HCT116 (cell line): ENCODE results near the gene PTPRCAP. TPM values are rescaled to one million over a fixed set of nuclear protein-coding genes. Genes with fewer than 3 reads are reported as not detected.

ENCODE experiments used
- ATAC-seq: fragments of 200-7000 bp; cut with Tn5 transposase; 2 replicates; pipeline ENCODE4 v1.9.1; 2020; ENCODE audit warnings: mild to moderate bottlenecking, moderate library complexity
- BruUV-seq: library from RNA; stranded (reverse); fragments of 400-500 nt; replicated peaks from 2 replicates; lab custom pipeline; 2021; lab: Mats Ljungman, UMichigan
- CTCF ChIA-PET: fragments of 300-600 bp; sonication (Branson Sonifier 250); formaldehyde crosslinking; loops from one replicate; lab custom pipeline; 2021; ENCODE audit warnings: antibody characterized with exemption; lab: Charles Lee
- POLR2A ChIA-PET: fragments of 300-600, 350-600 bp; sonication (Branson Sonifier 250); formaldehyde crosslinking; loops from one replicate; lab custom pipeline; 2021; ENCODE audit warnings: antibody characterized with exemption; lab: Charles Lee
- RAD21 ChIA-PET, 2 experiments: fragments of 300-600 bp; sonication (Branson Sonifier 250); formaldehyde crosslinking; loops; one replicate each; lab custom pipeline; 2023; ENCODE audit warnings: low total read pairs in 2 of 2; ENCODE audit not compliant: uncharacterized antibody in 2 of 2, unreplicated experiment in 2 of 2, low non-redundant PET in 1 of 2; lab: Charles Lee
- DNase-seq: peaks from one replicate; pipeline ENCODE4 v3.0.0-alpha.2; 2010; ENCODE audit warnings: low read depth, low spot score
- H2AFZ ChIP-seq: fragments of 200-600 bp; shearing (Covaris generic), sonication (generic); 2 replicates; pipeline ENCODE4 v1.6.1; 2017; ENCODE audit warnings: low read depth, mixed run types, mixed read lengths, antibody characterized with exemption, low read length; ENCODE audit not compliant: poor library complexity, severe bottlenecking
- H3K27ac ChIP-seq: 2 replicates; pipeline ENCODE4 v1.5.1; 2012; ENCODE audit warnings: low read depth, low read length
- H3K27me3 ChIP-seq: fragments of 200-600 bp; sonication (generic); 2 replicates; pipeline ENCODE4 v1.6.1; 2016; ENCODE audit warnings: mixed run types, low read length, mixed read lengths; ENCODE audit not compliant: insufficient read depth
- H3K36me3 ChIP-seq, 2 experiments: fragments of 200-500 bp in 1 of 2; fragments of 200-600 bp in 1 of 2; sonication (Bioruptor generic) in 1 of 2; sonication (generic) in 1 of 2; 2 replicates each; pipeline versions ENCODE4 v1.5.1 to v1.6.1; 2014 to 2016; ENCODE audit warnings: low read length in 2 of 2, inconsistent platforms in 1 of 2, mixed read lengths in 1 of 2, mixed run types in 1 of 2; ENCODE audit not compliant: insufficient read depth in 2 of 2, control insufficient read depth in 1 of 2
- H3K4me1 ChIP-seq, 2 experiments: fragments of 200-600 bp in 1 of 2; sonication (generic) in 1 of 2; 2 replicates each; pipeline versions ENCODE4 v1.5.1 to v1.6.1; 2012 to 2017; ENCODE audit warnings: low read length in 2 of 2, inconsistent platforms in 1 of 2, mild to moderate bottlenecking in 1 of 2, mixed read lengths in 1 of 2, mixed run types in 1 of 2, moderate library complexity in 1 of 2; ENCODE audit not compliant: insufficient read depth in 2 of 2, control insufficient read depth in 1 of 2
- H3K4me2 ChIP-seq: fragments of 200-600 bp; sonication (generic); 2 replicates; pipeline ENCODE4 v1.6.1; 2017; ENCODE audit warnings: mixed run types, low read length, mixed read lengths
- H3K4me3 ChIP-seq, 2 experiments: fragments of 200-600 bp in 1 of 2; sonication (generic) in 1 of 2; replicated peaks in 1 of 2; 2 replicates each; pipeline ENCODE4 v1.5.1; 2011 to 2016; ENCODE audit warnings: low read length in 2 of 2, control low read depth in 1 of 2, low read depth in 1 of 2, mild to moderate bottlenecking in 1 of 2, mixed read lengths in 1 of 2, mixed run types in 1 of 2
- H3K79me2 ChIP-seq: fragments of 200-600 bp; sonication (generic); 2 replicates; pipeline ENCODE4 v1.6.1; 2017; ENCODE audit warnings: mild to moderate bottlenecking, mixed run types, low read length, moderate library complexity, mixed read lengths; ENCODE audit not compliant: insufficient read depth
- H3K9ac ChIP-seq: fragments of 200-600 bp; sonication (generic); 2 replicates; pipeline ENCODE4 v1.6.1; 2016; ENCODE audit warnings: low read length, mixed read lengths
- H3K9me2 ChIP-seq: fragments of 200-600 bp; sonication (generic), shearing (Covaris generic); 2 replicates; pipeline ENCODE4 v1.6.1; 2017; ENCODE audit warnings: mixed run types, mild to moderate bottlenecking, moderate library complexity; ENCODE audit not compliant: insufficient read depth
- H3K9me3 ChIP-seq, 2 experiments: fragments of 200-500 bp in 1 of 2; fragments of 200-600 bp in 1 of 2; sonication (Bioruptor generic) in 1 of 2; sonication (generic) in 1 of 2; 2 replicates each; pipeline ENCODE4 v1.6.1; 2014 to 2017; ENCODE audit warnings: low read length in 2 of 2, mixed read lengths in 2 of 2, inconsistent platforms in 1 of 2, low read depth in 1 of 2, mild to moderate bottlenecking in 1 of 2, mixed run types in 1 of 2, moderate library complexity in 1 of 2; ENCODE audit not compliant: control insufficient read depth in 1 of 2, insufficient read depth in 1 of 2
- H4K20me1 ChIP-seq: fragments of 200-600 bp; sonication (generic), shearing (Covaris generic); 2 replicates; pipeline ENCODE4 v1.6.1; 2017; ENCODE audit warnings: mixed run types, mild to moderate bottlenecking, moderate library complexity; ENCODE audit not compliant: insufficient read depth
- CBX3 ChIP-seq: IDR thresholded peaks from 2 replicates; pipeline ENCODE4 v1.6.1; 2012; ENCODE audit warnings: low read depth
- CEBPB ChIP-seq: IDR thresholded peaks from 2 replicates; pipeline ENCODE4 v1.6.1; 2012; ENCODE audit warnings: low read depth
- EGR1 ChIP-seq: IDR thresholded peaks from 2 replicates; pipeline ENCODE4 v1.6.1; 2012; ENCODE audit warnings: low read depth
- EZH2 ChIP-seq: fragments of 200-600 bp; sonication (generic); IDR thresholded peaks from 2 replicates; pipeline ENCODE4 v1.6.1; 2017; ENCODE audit warnings: antibody characterized with exemption, mixed run types
- FOSL1 ChIP-seq: IDR thresholded peaks from 2 replicates; pipeline ENCODE4 v1.6.1; 2012; ENCODE audit warnings: low read depth
- JUND ChIP-seq: IDR thresholded peaks from 2 replicates; pipeline ENCODE4 v1.6.1; 2012
- POLR2A ChIP-seq: IDR thresholded peaks from 2 replicates; pipeline ENCODE4 v1.7.0; 2011; ENCODE audit warnings: borderline replicate concordance; ENCODE audit not compliant: insufficient read depth, insufficient read length; ENCODE audit errors: extremely low read depth
- POLR2AphosphoS5 ChIP-seq: IDR thresholded peaks from 2 replicates; pipeline ENCODE4 v1.6.1; 2011; ENCODE audit warnings: mild to moderate bottlenecking, low read depth, low read length, moderate library complexity
- SIN3A ChIP-seq: IDR thresholded peaks from 2 replicates; pipeline ENCODE4 v1.6.1; 2012; ENCODE audit warnings: low read depth
- SP1 ChIP-seq: IDR thresholded peaks from 2 replicates; pipeline ENCODE4 v1.6.1; 2012; ENCODE audit warnings: low read depth
- TCF7L2 ChIP-seq: IDR thresholded peaks from 2 replicates; pipeline ENCODE4 v1.7.0; 2011; ENCODE audit warnings: borderline replicate concordance, inconsistent platforms; ENCODE audit not compliant: insufficient read depth, insufficient read length; ENCODE audit errors: extremely low read depth
- ZBTB33 ChIP-seq: IDR thresholded peaks from 2 replicates; pipeline ENCODE4 v1.6.1; 2011; ENCODE audit warnings: mild to moderate bottlenecking, low read length, moderate library complexity; ENCODE audit not compliant: insufficient replicate concordance; ENCODE audit errors: extremely low read depth
- ZFX ChIP-seq: fragments of 450-650 bp; IDR thresholded peaks from 2 replicates; pipeline ENCODE4 v1.6.1; 2017
- ZNF274 ChIP-seq: fragments of 200-500 bp; sonication (Bioruptor generic); IDR thresholded peaks from 2 replicates; pipeline ENCODE4 v1.6.1; 2014; ENCODE audit warnings: mild to moderate bottlenecking, low read depth, low read length, inconsistent platforms
- intact Hi-C: fragments of 100-400 bp; cut with micrococcal nuclease; formaldehyde crosslinking; loops from 2 replicates; pipeline ENCODE4 v1.10.0; 2022
- total RNA-seq: library from RNA; stranded (reverse); gene quantifications from one replicate; pipeline ENCODE4 v1.2.1, GENCODE V29; 2021; ENCODE audit not compliant: unreplicated experiment
- TF ChIP-seq, protein P1 (sequence below): IDR thresholded peaks from 2 replicates; pipeline ENCODE4 v1.6.1; 2012
- TF ChIP-seq, protein P2 (sequence below): IDR thresholded peaks from 2 replicates; pipeline ENCODE4 v1.6.1; 2012
- TF ChIP-seq, protein P3 (sequence below), 3 experiments: fragments of 200-600 bp in 1 of 3; sonication (generic) in 1 of 3; IDR thresholded peaks in 2 of 3; conservative IDR thresholded peaks in 1 of 3; 2 replicates each; pipeline ENCODE4 v1.5.1; 2012 to 2017; ENCODE audit warnings: low read depth in 2 of 3, low read length in 2 of 3, antibody characterized with exemption in 1 of 3, borderline replicate concordance in 1 of 3, control low read depth in 1 of 3, mild to moderate bottlenecking in 1 of 3, mixed read lengths in 1 of 3, mixed run types in 1 of 3, moderate library complexity in 1 of 3; ENCODE audit not compliant: insufficient read depth in 1 of 3

PTPRCAP gene
- total RNA-seq, 1 experiment from 2014 or later: 1.4 TPM

- no peaks in the 10 kb centered on the region for H3K4me1 ChIP-seq
- DNase-seq (no peak), ATAC-seq (no peak)
- no peak overlapping the region for H3K4me2 ChIP-seq
- no peaks in the 10 kb centered on the region for H3K9me3 ChIP-seq
- RAD21 ChIA-PET: no interaction called here
- no peaks in the 10 kb centered on the region for H3K36me3 ChIP-seq
- no peaks in the 10 kb centered on the region for H3K27me3 ChIP-seq
- BruUV-seq: no TSS peak
- no peaks in the 10 kb centered on the region for H4K20me1 ChIP-seq
- intact Hi-C loops: no loop called here
- CTCF ChIA-PET: no interaction called here
- no peak overlapping the region for H3K9ac ChIP-seq
- H3K27ac ChIP-seq: no peak overlapping the region
- no peaks in the 10 kb centered on the region for H3K79me2 ChIP-seq
- no peak overlapping the region for H3K4me3 ChIP-seq
- POLR2A ChIA-PET: no interaction called here
- no peaks in the 10 kb centered on the region for H3K9me2 ChIP-seq
- no peak for TF ChIP-seq EZH2
- TF ChIP-seq TCF7L2: no peak
- TF ChIP-seq SP1: no peak
- TF ChIP-seq FOSL1: no peak
- no peak for TF ChIP-seq EGR1
- TF ChIP-seq ZFX: no peak
- TF ChIP-seq SIN3A: no peak
- TF ChIP-seq POLR2A: no peak
- TF ChIP-seq, protein P1, sequence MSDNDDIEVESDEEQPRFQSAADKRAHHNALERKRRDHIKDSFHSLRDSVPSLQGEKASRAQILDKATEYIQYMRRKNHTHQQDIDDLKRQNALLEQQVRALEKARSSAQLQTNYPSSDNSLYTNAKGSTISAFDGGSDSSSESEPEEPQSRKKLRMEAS: no peak
- no peak for TF ChIP-seq CBX3
- TF ChIP-seq JUND: no peak
- no peak for TF ChIP-seq ZBTB33
- TF ChIP-seq POLR2AphosphoS5: no peak
- TF ChIP-seq, protein P2, sequence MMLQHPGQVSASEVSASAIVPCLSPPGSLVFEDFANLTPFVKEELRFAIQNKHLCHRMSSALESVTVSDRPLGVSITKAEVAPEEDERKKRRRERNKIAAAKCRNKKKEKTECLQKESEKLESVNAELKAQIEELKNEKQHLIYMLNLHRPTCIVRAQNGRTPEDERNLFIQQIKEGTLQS: no peak
- TF ChIP-seq, protein P3, sequence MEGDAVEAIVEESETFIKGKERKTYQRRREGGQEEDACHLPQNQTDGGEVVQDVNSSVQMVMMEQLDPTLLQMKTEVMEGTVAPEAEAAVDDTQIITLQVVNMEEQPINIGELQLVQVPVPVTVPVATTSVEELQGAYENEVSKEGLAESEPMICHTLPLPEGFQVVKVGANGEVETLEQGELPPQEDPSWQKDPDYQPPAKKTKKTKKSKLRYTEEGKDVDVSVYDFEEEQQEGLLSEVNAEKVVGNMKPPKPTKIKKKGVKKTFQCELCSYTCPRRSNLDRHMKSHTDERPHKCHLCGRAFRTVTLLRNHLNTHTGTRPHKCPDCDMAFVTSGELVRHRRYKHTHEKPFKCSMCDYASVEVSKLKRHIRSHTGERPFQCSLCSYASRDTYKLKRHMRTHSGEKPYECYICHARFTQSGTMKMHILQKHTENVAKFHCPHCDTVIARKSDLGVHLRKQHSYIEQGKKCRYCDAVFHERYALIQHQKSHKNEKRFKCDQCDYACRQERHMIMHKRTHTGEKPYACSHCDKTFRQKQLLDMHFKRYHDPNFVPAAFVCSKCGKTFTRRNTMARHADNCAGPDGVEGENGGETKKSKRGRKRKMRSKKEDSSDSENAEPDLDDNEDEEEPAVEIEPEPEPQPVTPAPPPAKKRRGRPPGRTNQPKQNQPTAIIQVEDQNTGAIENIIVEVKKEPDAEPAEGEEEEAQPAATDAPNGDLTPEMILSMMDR (IDR thresholded peaks at IDR 0.05 in 2 of 3, conservative IDR thresholded peaks at IDR 0.05 in 1 of 3; ENCODE audit: borderline replicate concordance in 1 of 3, insufficient read depth in 1 of 3, low read depth in 2 of 3, low read length in 2 of 3): no peak
- TF ChIP-seq ZNF274: no peak
- TF ChIP-seq CEBPB: no peak
- no peak overlapping the region for H2AFZ ChIP-seq
These were observed 16.6 kb upstream of the PTPRCAP start for GRCh38 chr11:67453816-67454732.
